Measurements from ENCODE around the gene MAST4. TPM values are rescaled to one million over a fixed set of nuclear protein-coding genes. Genes with fewer than 3 reads are reported as not detected.
A peak's percentile ranks its signal among the peaks of the same experiment; 100 is the strongest.

MAST4 gene
- polyA plus RNA-seq, 2 donors = 18.3 to 22.2 TPM

DNA sequence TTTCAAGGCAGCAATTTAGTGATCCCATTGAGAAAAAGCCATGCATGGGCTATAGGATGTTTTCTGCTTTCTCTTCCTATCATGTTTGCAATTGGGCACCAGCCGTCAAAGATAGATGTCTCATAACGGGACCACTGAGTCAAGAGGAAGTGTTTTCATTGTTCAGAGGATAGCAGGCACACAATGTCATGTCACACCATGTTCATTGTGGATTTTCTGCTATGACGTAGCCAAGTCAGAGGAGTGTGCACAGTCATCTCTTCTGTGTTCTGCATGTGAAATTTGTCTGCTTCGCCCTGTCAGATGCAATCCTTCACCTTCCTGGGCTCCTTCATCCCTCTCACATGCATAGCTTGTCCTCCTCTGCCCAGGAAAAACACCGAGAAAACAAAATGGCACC, 494.4 kb downstream of the MAST4 start:
- WGBS, 2 donors = 87% methylated on average over 5 of the region's 5 CpGs
- H3K9me3 ChIP-seq (ENCODE audit: control insufficient read depth in 2 of 2, insufficient read depth in 1 of 2, low read depth in 1 of 2, low read length in 1 of 2) = no peaks in the 10 kb centered on the region
- H3K36me3 ChIP-seq (ENCODE audit: control insufficient read depth in 2 of 2, insufficient read depth in 2 of 2, low read length in 1 of 2) = peaks cover 0 to 3% of the 10 kb centered on the region in 2 donors
- no peak overlapping the region for H3K4me3 ChIP-seq (ENCODE audit: low read depth in 1 of 2, low read length in 2 of 2)
- peaks cover 3 to 7% of the 10 kb centered on the region in 2 donors for H3K4me1 ChIP-seq (ENCODE audit: control insufficient read depth in 2 of 2, insufficient read depth in 2 of 2, low read length in 1 of 2)
- no peaks in the 10 kb centered on the region for H3K27me3 ChIP-seq (ENCODE audit: control insufficient read depth in 1 of 2, insufficient read depth in 2 of 2, low read length in 2 of 2)
- H3K27ac ChIP-seq (ENCODE audit: low read depth in 2 of 2, low read length in 1 of 2) = no peak overlapping the region

DNA sequence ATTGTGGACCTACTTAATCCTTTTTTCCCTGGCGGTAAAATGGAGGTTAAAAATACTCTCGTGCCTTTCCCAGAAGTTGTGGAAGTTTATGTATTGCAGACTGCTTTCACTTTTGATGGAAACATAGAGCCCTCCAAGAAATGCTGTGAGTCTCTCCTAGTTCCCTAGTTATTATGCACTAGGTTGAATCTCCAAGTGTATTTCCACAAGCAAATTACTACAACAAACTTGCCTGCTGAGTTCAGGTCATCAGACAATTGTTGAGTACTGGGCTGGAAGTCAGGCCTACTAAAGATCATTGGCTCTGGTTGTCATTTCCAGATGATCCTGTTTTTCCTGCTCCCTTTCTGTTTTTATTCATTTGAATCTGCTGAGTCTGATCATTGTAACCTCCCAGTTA, 496.3 kb downstream of the MAST4 start:
- no peaks in the 10 kb centered on the region for H3K9me3 ChIP-seq (ENCODE audit: control insufficient read depth in 2 of 2, insufficient read depth in 1 of 2, low read depth in 1 of 2, low read length in 1 of 2)
- peak overlapping the region in 1 of 2 donors; percentile 10 for H3K27ac ChIP-seq (ENCODE audit: low read depth in 2 of 2, low read length in 1 of 2)
- H3K36me3 ChIP-seq (ENCODE audit: control insufficient read depth in 2 of 2, insufficient read depth in 2 of 2, low read length in 1 of 2) = peaks cover 0 to 3% of the 10 kb centered on the region in 2 donors
- no peaks in the 10 kb centered on the region for H3K27me3 ChIP-seq (ENCODE audit: control insufficient read depth in 1 of 2, insufficient read depth in 2 of 2, low read length in 2 of 2)
- H3K4me3 ChIP-seq (ENCODE audit: low read depth in 1 of 2, low read length in 2 of 2) = no peak overlapping the region
- 36 to 45% methylated on average over 2 of the region's 2 CpGs for WGBS, 2 donors
- peaks cover 3 to 7% of the 10 kb centered on the region in 2 donors for H3K4me1 ChIP-seq (ENCODE audit: control insufficient read depth in 2 of 2, insufficient read depth in 2 of 2, low read length in 1 of 2)

DNA sequence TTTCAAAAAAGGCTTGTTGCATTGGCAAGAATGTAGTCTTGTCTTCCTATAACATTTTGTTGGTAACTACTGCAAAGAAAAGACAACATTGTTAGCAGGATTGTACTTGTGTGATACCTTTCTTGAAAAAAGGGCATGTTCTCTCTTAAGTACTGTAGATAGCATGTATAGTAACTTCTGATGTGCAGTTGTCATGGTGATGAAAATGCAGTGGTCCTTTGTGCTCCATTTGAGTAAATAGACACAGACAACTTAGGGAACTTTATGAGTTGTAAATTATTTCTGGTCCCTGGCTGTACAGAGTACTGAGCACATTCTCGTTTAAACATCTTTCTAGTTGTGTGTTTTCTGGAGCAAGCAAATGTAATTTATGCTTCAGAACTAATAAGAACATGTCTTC, 497.1 kb downstream of the MAST4 start:
- H3K9me3 ChIP-seq (ENCODE audit: control insufficient read depth in 2 of 2, insufficient read depth in 1 of 2, low read depth in 1 of 2, low read length in 1 of 2) = no peaks in the 10 kb centered on the region
- H3K36me3 ChIP-seq (ENCODE audit: control insufficient read depth in 2 of 2, insufficient read depth in 2 of 2, low read length in 1 of 2) = peaks cover 0 to 3% of the 10 kb centered on the region in 2 donors
- peaks cover 3 to 7% of the 10 kb centered on the region in 2 donors for H3K4me1 ChIP-seq (ENCODE audit: control insufficient read depth in 2 of 2, insufficient read depth in 2 of 2, low read length in 1 of 2)
- H3K27me3 ChIP-seq (ENCODE audit: control insufficient read depth in 1 of 2, insufficient read depth in 2 of 2, low read length in 2 of 2) = no peaks in the 10 kb centered on the region
- WGBS, 2 donors = 70 to 71% methylated on average over 1 of the region's 1 CpG
- no peak overlapping the region for H3K4me3 ChIP-seq (ENCODE audit: low read depth in 1 of 2, low read length in 2 of 2)
- no peak overlapping the region for H3K27ac ChIP-seq (ENCODE audit: low read depth in 2 of 2, low read length in 1 of 2)

DNA sequence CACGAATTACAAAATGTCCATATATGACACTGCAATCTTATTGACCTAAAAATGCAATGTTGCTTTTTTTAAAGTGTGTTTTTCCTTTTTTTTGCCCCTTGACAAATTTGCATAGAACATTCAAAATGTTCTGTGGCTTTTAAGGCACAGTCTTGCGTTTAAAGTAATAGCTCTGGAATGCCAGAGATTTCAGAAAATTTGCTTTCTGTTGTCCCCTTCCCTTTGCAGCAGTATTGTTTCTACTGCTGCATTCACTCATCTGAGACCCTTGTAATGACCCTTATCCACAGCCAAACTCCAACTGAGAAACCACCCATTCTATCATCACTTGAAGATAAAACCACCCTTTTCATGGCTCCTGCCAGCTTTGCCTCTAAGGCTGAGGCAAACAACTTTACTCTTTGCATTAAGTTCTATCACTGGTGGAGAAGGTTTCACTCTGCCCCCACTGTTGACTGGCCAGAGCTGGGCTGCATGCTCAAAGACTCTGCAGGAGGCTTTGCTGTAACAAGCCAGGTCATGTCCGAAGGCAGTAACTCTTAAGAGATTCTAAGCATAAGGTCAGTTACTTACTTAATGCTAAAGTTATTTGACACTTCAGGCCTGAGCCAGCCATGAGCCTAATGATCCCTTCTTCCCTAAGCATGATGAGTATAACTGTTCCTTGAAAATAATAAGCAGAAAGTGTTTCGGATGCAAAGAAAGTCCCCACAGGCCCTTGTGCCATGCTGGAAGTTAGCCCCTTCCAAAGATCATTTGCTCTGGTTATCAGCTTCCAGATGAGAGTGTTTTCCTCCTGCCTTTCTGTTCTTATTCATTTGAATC, 498.5 kb downstream of the MAST4 start:
- H3K9me3 ChIP-seq (ENCODE audit: control insufficient read depth in 2 of 2, insufficient read depth in 1 of 2, low read depth in 1 of 2, low read length in 1 of 2) = no peaks in the 10 kb centered on the region
- 65 to 69% methylated on average over 4 of the region's 4 CpGs for WGBS, 2 donors
- H3K4me3 ChIP-seq (ENCODE audit: low read depth in 1 of 2, low read length in 2 of 2) = no peak overlapping the region
- H3K27ac ChIP-seq (ENCODE audit: low read depth in 2 of 2, low read length in 1 of 2) = peak overlapping the region; percentile 45 to 56
- no peaks in the 10 kb centered on the region for H3K27me3 ChIP-seq (ENCODE audit: control insufficient read depth in 1 of 2, insufficient read depth in 2 of 2, low read length in 2 of 2)
- peaks cover 0 to 3% of the 10 kb centered on the region in 2 donors for H3K36me3 ChIP-seq (ENCODE audit: control insufficient read depth in 2 of 2, insufficient read depth in 2 of 2, low read length in 1 of 2)
- H3K4me1 ChIP-seq (ENCODE audit: control insufficient read depth in 2 of 2, insufficient read depth in 2 of 2, low read length in 1 of 2) = peaks cover 0 to 3% of the 10 kb centered on the region in 2 donors

DNA sequence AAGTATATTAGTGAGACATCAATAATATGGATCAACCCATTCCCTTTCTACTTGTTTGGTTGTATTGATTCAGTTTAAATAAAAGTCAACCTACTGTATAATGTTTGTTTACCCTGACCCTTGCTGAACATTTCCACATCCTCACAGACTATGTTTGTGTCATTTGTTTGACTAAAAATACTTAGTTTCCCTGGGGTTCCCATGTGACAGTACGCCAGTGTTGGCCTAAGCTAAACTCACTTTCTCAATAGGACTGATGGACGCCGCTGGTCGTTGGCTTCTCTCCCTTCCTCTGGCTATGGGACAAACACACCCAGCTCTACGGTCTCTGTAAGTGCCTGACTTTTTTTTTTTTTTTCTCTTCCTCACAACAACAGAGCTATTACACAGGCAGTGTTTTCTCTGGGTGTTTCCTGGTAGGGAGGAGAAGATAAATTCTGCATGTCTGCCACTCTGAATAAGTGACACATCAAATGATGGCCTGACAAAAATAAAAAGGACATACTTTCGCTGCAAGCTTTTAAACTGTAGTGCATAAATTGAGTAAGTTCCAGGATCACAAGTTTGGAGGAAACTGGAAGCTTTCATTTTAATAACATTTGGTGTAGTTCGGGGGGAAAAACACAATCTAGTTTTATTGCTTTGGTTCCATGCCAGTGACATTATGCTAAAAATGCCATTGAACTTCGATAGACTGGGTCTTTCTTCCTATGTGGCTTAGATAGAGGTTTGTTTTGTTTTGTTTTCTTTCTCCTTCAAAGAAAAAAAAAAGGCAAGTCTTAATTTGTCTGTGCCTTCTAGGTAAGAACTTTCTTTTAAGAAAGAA, 499.4 kb downstream of the MAST4 start:
- Histone ChIP-seq H3K36me3 (ENCODE audit: control insufficient read depth in 2 of 2, insufficient read depth in 2 of 2, low read length in 1 of 2) (peaks cover 0 to under 1% of the 10 kb centered on the region in 2 donors), H3K9me3 (ENCODE audit: control insufficient read depth in 2 of 2, insufficient read depth in 1 of 2, low read depth in 1 of 2, low read length in 1 of 2) (no peaks in the 10 kb centered on the region), H3K4me3 (ENCODE audit: low read depth in 1 of 2, low read length in 2 of 2) (no peak overlapping the region), H3K4me1 (ENCODE audit: control insufficient read depth in 2 of 2, insufficient read depth in 2 of 2, low read length in 1 of 2) (peaks cover 0 to 3% of the 10 kb centered on the region in 2 donors), H3K27me3 (ENCODE audit: control insufficient read depth in 1 of 2, insufficient read depth in 2 of 2, low read length in 2 of 2) (no peaks in the 10 kb centered on the region), H3K27ac (ENCODE audit: low read depth in 2 of 2, low read length in 1 of 2) (peak overlapping the region; percentile 56 to 68)
- WGBS, 2 donors = 21 to 31% methylated on average over 8 of the region's 8 CpGs

DNA sequence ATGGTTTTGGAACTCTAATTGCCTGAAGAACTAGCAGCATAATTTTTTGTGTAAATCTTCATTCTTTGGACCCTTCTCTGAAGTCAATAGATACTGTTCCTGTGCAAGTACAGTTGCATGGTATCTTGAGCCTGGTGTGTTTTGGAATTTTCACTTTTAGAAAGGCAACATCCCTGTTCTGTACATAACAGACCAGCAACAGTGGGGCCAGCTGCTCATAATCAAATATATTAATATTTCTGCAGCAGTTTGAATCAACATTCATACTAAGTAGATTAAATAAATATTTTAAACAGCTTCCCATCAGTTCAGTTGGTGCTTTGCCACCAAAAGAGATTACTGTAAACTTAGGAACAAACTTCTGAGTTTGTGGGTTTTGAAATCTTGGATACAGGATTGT, 502.5 kb downstream of the MAST4 start:
- Histone ChIP-seq H3K27me3 (ENCODE audit: control insufficient read depth in 1 of 2, insufficient read depth in 2 of 2, low read length in 2 of 2) (no peaks in the 10 kb centered on the region), H3K9me3 (ENCODE audit: control insufficient read depth in 2 of 2, insufficient read depth in 1 of 2, low read depth in 1 of 2, low read length in 1 of 2) (no peaks in the 10 kb centered on the region), H3K4me3 (ENCODE audit: low read depth in 1 of 2, low read length in 2 of 2) (no peak overlapping the region), H3K4me1 (ENCODE audit: control insufficient read depth in 2 of 2, insufficient read depth in 2 of 2, low read length in 1 of 2) (peaks cover 0 to 3% of the 10 kb centered on the region in 2 donors), H3K36me3 (ENCODE audit: control insufficient read depth in 2 of 2, insufficient read depth in 2 of 2, low read length in 1 of 2) (peaks cover 0 to 10% of the 10 kb centered on the region in 2 donors), H3K27ac (ENCODE audit: low read depth in 2 of 2, low read length in 1 of 2) (no peak overlapping the region)

DNA sequence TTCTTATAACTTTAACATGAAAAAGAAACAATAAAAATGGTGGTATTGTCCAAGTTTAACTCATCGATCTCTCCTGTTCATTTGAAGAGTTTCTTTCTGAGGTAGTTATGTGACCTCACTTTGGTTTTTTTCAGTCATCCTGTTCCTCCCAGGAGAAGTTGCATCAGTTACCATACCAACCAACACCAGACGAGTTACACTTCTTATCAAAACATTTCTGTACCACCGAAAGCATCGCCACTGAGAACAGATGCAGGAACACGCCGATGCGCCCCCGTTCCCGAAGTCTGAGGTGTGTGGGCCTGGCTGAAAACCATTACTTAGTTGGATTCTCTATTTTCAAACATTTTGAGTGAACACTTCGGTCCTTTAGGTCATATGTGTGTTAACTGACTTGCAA, 504.1 kb downstream of the MAST4 start:
- 83 to 88% methylated on average over 10 of the region's 10 CpGs for WGBS, 2 donors

DNA sequence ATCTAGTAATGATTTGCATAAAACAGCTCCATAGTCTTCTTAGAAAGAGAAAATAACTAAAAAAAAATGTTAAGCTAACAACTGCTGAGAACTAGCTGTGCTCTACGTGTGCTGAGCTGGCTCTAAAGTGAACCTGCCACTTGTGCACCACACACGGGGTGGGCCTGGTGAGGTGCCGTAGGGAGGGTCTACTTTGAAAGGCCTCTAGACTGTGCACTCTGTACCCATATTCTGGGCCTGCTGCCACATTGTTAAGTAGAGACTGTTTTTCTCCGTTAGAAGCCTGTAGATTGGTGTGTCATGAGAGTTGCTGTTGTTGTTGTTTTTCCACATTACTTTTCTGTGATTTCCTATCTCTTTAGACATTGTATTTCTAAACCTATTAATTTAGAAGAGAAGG, 506.5 kb downstream of the MAST4 start:
- H3K27me3 ChIP-seq (ENCODE audit: control insufficient read depth in 1 of 2, insufficient read depth in 2 of 2, low read length in 2 of 2) = no peaks in the 10 kb centered on the region
- H3K4me3 ChIP-seq (ENCODE audit: low read depth in 1 of 2, low read length in 2 of 2) = no peak overlapping the region
- no peak overlapping the region for H3K27ac ChIP-seq (ENCODE audit: low read depth in 2 of 2, low read length in 1 of 2)
- H3K36me3 ChIP-seq (ENCODE audit: control insufficient read depth in 2 of 2, insufficient read depth in 2 of 2, low read length in 1 of 2) = peaks cover 3 to 17% of the 10 kb centered on the region in 2 donors
- no peaks in the 10 kb centered on the region for H3K4me1 ChIP-seq (ENCODE audit: control insufficient read depth in 2 of 2, insufficient read depth in 2 of 2, low read length in 1 of 2)
- WGBS, 2 donors = 91 to 96% methylated on average over 4 of the region's 4 CpGs
- no peaks in the 10 kb centered on the region for H3K9me3 ChIP-seq (ENCODE audit: control insufficient read depth in 2 of 2, insufficient read depth in 1 of 2, low read depth in 1 of 2, low read length in 1 of 2)

More for the DNA sequence above, 504.1 kb downstream of the MAST4 start:
- Histone ChIP-seq H3K4me3 (ENCODE audit: low read depth in 1 of 2, low read length in 2 of 2) (no peak overlapping the region), H3K27me3 (ENCODE audit: control insufficient read depth in 1 of 2, insufficient read depth in 2 of 2, low read length in 2 of 2) (no peaks in the 10 kb centered on the region), H3K4me1 (ENCODE audit: control insufficient read depth in 2 of 2, insufficient read depth in 2 of 2, low read length in 1 of 2) (no peaks in the 10 kb centered on the region), H3K9me3 (ENCODE audit: control insufficient read depth in 2 of 2, insufficient read depth in 1 of 2, low read depth in 1 of 2, low read length in 1 of 2) (no peaks in the 10 kb centered on the region), H3K27ac (ENCODE audit: low read depth in 2 of 2, low read length in 1 of 2) (no peak overlapping the region), H3K36me3 (ENCODE audit: control insufficient read depth in 2 of 2, insufficient read depth in 2 of 2, low read length in 1 of 2) (peaks cover 0 to 13% of the 10 kb centered on the region in 2 donors)

DNA sequence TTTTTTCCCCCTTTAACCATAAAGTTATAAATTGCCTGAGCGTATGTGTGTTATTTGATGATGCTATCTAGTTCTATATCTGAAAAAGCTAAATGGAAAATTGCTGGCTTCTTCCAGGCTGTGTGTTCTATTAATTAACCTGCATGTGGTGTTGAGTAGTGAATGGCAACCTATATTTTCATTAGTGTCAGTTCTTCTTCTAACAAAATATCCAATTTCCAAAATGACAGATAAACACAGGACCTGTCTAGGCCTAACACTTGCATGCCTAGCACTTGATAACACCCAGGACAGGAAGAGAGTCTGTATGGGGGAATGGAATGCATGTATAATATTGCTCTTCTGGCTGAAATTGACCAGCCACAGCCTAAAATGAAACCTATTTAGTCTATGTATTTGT, 508.7 kb downstream of the MAST4 start:
- no peak overlapping the region for H3K27ac ChIP-seq (ENCODE audit: low read depth in 2 of 2, low read length in 1 of 2)
- WGBS, 2 donors = 98 to 100% methylated on average over 1 of the region's 1 CpG

More for the DNA sequence above, 508.7 kb downstream of the MAST4 start:
- Histone ChIP-seq H3K27me3 (ENCODE audit: control insufficient read depth in 1 of 2, insufficient read depth in 2 of 2, low read length in 2 of 2) (no peaks in the 10 kb centered on the region), H3K4me1 (ENCODE audit: control insufficient read depth in 2 of 2, insufficient read depth in 2 of 2, low read length in 1 of 2) (no peaks in the 10 kb centered on the region), H3K9me3 (ENCODE audit: control insufficient read depth in 2 of 2, insufficient read depth in 1 of 2, low read depth in 1 of 2, low read length in 1 of 2) (no peaks in the 10 kb centered on the region), H3K4me3 (ENCODE audit: low read depth in 1 of 2, low read length in 2 of 2) (no peak overlapping the region), H3K36me3 (ENCODE audit: control insufficient read depth in 2 of 2, insufficient read depth in 2 of 2, low read length in 1 of 2) (peaks cover 3 to 17% of the 10 kb centered on the region in 2 donors)

All from esophagus (tissue), 2 donors.